Activated CD4-positive, alpha-beta T cell treated with anti-CD3 and anti-CD28 coated beads for 36 hours (primary cell): ENCODE results near the gene NLRX1. TPM values are rescaled to one million over a fixed set of nuclear protein-coding genes. Genes with fewer than 3 reads are reported as not detected.
A peak's percentile ranks its signal among the peaks of the same experiment; 100 is the strongest.
"Not testable (repeated sequence)": the region's sequence is repeated elsewhere in the genome, so short reads cannot be mapped to it uniquely, and the experiment has no call there.

Experiments
- ATAC-seq: fragments of 200-7000 bp; cut with Tn5 transposase; one replicate; pipeline ENCODE4 v1.10.0; 2021; ENCODE audit warnings: mild to moderate bottlenecking, moderate library complexity
- CTCF ChIA-PET: fragments of 350-600 bp; sonication (Branson Sonifier 250); formaldehyde crosslinking; loops from one replicate; lab custom pipeline; 2021; ENCODE audit warnings: antibody characterized with exemption; lab: Charles Lee
- POLR2A ChIA-PET: fragments of 350-600 bp; sonication (Branson Sonifier 250); formaldehyde crosslinking; loops from one replicate; lab custom pipeline; 2021; ENCODE audit warnings: antibody characterized with exemption, inconsistent platforms; lab: Charles Lee
- DNase-seq: peaks from one replicate; pipeline ENCODE4 v3.0.0-alpha.2; 2020
- H3K27ac Mint-ChIP-seq: one replicate; pipeline ENCODE4 v1.8.0; 2021; ENCODE audit warnings: mixed read lengths
- H3K27me3 Mint-ChIP-seq: one replicate; pipeline ENCODE4 v1.8.0; 2021; ENCODE audit warnings: mixed read lengths
- H3K36me3 Mint-ChIP-seq: one replicate; pipeline ENCODE4 v1.8.0; 2021; ENCODE audit warnings: low read depth, mixed read lengths
- H3K4me1 Mint-ChIP-seq: one replicate; pipeline ENCODE4 v1.8.0; 2021; ENCODE audit warnings: mixed read lengths
- H3K4me3 Mint-ChIP-seq: one replicate; pipeline ENCODE4 v1.8.0; 2021; ENCODE audit warnings: mild to moderate bottlenecking, moderate library complexity, mixed read lengths
- H3K9me3 Mint-ChIP-seq: one replicate; pipeline ENCODE4 v1.8.0; 2021; ENCODE audit warnings: low read depth, mixed read lengths
- intact Hi-C, 2 experiments: fragments of 100-400 bp; cut with DNase I in 1 of 2; cut with micrococcal nuclease in 1 of 2; formaldehyde crosslinking; loops; one replicate each; pipeline versions ENCODE4 v1.14.2 to v1.15.1; 2022 to 2024; cut with DNase I, micrococcal nuclease
- total RNA-seq, 2 experiments: library from RNA; stranded (reverse); gene quantifications; one replicate each; pipeline ENCODE4 v1.2.3, GENCODE V29; 2021

The NLRX1 gene
- total RNA-seq, 2 experiments from 2014 or later, result 18.2 to 25.0 TPM

DNA sequence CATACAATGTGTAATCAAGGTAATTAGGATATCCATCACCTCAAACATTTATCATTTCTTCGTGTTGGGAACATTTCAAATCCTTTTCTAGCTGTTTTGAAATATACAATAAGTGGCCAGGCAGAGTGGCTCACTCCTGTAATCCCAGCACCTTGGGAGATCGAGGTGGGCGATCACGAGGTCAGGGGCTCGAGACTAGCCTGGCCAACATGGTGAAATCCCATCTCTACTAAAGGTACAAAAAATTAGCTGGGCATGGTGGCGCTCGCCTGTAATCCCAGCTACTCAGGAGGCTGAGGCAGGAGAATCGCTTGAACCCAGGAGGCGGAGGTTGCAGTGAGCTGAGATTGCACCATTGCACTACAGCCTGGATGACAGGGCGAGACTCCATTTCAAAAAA is 29.2 kb upstream of the NLRX1 start:
- H3K36me3 Mint-ChIP-seq, ATAC-seq, DNase-seq, H3K27ac Mint-ChIP-seq, H3K9me3 Mint-ChIP-seq, intact Hi-C loops, H3K4me1 Mint-ChIP-seq, POLR2A ChIA-PET, H3K4me3 Mint-ChIP-seq: not testable (repeated sequence)
- peaks cover 15% of the 10 kb centered on the region for H3K27me3 Mint-ChIP-seq
- CTCF ChIA-PET, result interaction anchor here (1.0 kb wide), 1 partner anchor 9 kb away, joined by 3 read pairs; no protein-coding TSS in a partner anchor

DNA sequence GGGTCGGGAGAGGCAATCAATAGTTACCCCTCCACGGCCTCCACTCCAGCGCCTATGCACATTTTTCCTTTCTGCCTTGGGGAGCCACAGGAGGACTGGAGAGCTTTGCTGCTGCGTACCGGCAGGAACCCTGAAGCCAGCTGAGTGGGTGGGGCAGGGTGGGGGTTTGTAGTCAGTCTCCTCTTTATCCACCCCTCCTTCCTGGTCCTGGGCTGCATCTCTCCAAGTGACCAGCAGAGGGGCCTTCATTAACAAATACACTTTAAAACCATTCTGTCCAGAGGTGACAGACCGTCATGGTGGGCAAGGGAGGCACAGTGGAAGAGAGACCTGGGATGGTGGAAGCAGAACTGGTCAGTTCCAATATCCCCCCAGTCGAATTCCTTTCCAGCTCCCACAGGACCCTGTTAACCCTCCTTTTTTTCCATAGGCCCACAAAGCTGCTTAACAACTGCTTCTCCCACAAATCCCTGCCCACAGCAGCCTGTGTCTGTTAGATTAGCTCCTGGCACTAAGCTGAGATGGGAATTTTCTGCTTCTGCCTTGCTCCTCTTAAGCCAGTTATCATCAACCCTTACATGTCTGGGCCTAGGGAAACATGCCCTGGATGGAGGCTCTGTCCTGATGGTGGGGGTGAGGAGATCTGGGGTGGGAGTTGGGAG is 23.6 kb upstream of the NLRX1 start:
- Mint-ChIP-seq H3K27me3 (peaks cover 33% of the 10 kb centered on the region), H3K9me3 (no peaks in the 10 kb centered on the region), H3K36me3 (no peaks in the 10 kb centered on the region), H3K4me3 (no peak overlapping the region), H3K27ac (no peak overlapping the region), H3K4me1 (peaks cover 8% of the 10 kb centered on the region)
- DNase-seq, result peak; percentile 58
- POLR2A ChIA-PET, result no interaction called here
- CTCF ChIA-PET, result interaction anchor here (0.6 to 1.7 kb wide), 5 partner anchors 9 to 178 kb away, joined by 3 to 8 read pairs (median 5); no protein-coding TSS in a partner anchor
- ATAC-seq, result peak; percentile 35
- intact Hi-C loops, result loop anchor here in 1 of 2 experiments (2.0 kb wide), 1 partner anchor 52 kb away; no protein-coding TSS in a partner anchor

DNA sequence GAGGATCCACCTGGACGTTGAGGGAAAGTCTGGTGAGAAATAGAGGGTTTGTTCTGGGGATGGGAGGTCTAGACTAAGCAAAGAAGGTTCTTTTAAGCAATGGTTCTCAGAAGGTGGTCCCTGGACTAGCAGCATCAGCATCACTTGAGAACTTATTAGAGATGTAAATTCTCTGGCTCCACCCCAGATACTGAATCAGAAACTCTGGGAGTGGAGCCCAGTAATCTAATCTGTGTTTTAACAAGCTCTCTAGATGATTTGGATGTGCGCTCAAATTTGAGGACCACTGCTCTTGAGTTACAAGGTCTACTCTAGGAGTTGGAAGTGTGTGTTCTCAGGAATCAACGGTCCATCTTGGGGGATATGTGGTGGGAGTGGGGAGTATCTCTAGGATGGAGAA is 23.0 kb upstream of the NLRX1 start:
- H3K27me3 Mint-ChIP-seq, result peaks cover 38% of the 10 kb centered on the region
- DNase-seq (no peak), ATAC-seq (no peak)
- POLR2A ChIA-PET, result no interaction called here
- intact Hi-C loops, result loop anchor here in 1 of 2 experiments (2.0 kb wide), 1 partner anchor 51 kb away; no protein-coding TSS in a partner anchor
- H3K4me1 Mint-ChIP-seq, result peaks cover 8% of the 10 kb centered on the region
- no peak overlapping the region for H3K4me3 Mint-ChIP-seq
- H3K36me3 Mint-ChIP-seq, result no peaks in the 10 kb centered on the region
- no peaks in the 10 kb centered on the region for H3K9me3 Mint-ChIP-seq
- no peak overlapping the region for H3K27ac Mint-ChIP-seq
- CTCF ChIA-PET, result interaction anchor here (0.5 to 1.7 kb wide), 6 partner anchors 9 to 221 kb away, joined by 3 to 8 read pairs (median 4); no protein-coding TSS in a partner anchor

DNA sequence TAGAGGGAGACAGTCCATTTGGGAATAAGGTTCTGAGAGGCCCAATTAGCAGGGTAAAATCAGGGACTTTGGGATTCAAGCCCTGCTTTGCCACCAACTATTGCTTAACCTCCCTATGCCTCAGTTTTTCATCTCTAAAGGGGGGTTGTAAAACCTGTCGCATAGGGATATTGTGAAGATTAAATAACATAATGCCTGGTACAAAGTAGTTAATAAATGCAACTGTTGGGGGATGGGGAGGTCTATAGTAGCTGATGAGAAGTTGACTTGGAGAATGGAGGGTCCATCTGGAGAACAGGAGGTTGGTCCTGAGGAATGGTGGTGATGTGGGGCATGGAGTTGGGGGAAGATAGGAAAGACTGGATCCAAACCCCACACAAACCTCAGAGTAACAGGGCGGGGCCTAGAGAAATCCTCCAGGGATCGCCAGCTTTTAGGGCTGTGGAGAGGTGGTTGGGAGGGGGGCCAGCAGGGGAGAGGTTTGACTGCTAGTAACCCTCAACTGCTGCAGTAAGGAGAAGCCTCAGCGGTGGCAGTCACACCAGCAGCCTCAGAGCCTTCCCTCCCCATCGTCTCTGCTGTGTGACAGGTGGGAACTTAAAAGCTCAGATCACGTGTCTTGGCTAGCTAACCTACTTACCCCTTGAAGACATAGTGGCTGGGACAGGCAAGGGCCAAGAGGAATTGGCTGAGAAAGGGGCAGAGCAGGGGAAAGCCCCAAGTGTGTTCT is 20.8 kb upstream of the NLRX1 start:
- CTCF ChIA-PET, result interaction anchor here (0.6 to 1.1 kb wide), 3 partner anchors 9 to 281 kb away, joined by 3 to 4 read pairs (median 4); no protein-coding TSS in a partner anchor

DNA sequence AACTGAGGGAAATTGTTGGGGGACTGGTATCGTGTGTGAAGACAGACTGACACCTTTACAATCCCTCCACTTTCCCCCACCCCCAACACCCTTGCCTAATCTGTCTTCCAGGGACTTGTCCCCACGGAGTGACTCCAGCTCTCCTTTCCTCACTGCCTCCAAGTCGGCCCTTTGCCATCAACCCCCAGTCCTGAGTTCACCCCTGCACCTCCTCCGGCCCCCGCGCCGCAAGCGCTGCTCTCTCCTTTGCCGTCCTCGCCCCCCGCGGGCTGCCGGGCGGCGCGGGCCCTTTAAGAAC is 19.9 kb upstream of the NLRX1 start:
- Mint-ChIP-seq H3K9me3 (no peaks in the 10 kb centered on the region), H3K4me3 (peak overlapping the region; percentile 64), H3K27ac (no peak overlapping the region), H3K27me3 (peaks cover 36% of the 10 kb centered on the region), H3K4me1 (peaks cover 8% of the 10 kb centered on the region), H3K36me3 (no peaks in the 10 kb centered on the region)
- intact Hi-C loops, result loop anchor here in 1 of 2 experiments (1.0 kb wide), 1 partner anchor 27 kb away; the partner anchor contains the start of gene HINFP
- ATAC-seq (no peak), DNase-seq (no peak)
- CTCF ChIA-PET, result interaction anchor here (1.0 to 1.1 kb wide), 2 partner anchors 10 to 33 kb away, joined by 3 to 5 read pairs; no protein-coding TSS in a partner anchor
- POLR2A ChIA-PET, result interaction anchor here (0.6 kb wide), 1 partner anchor 48 kb away, joined by 3 read pairs; no protein-coding TSS in a partner anchor

More for the DNA sequence above, 20.8 kb upstream of the NLRX1 start:
- Mint-ChIP-seq H3K4me1 (peaks cover 8% of the 10 kb centered on the region), H3K9me3 (no peaks in the 10 kb centered on the region), H3K27me3 (peaks cover 41% of the 10 kb centered on the region), H3K36me3 (no peaks in the 10 kb centered on the region), H3K4me3 (peak overlapping the region; percentile 20), H3K27ac (no peak overlapping the region)
- peak; percentile 13 for ATAC-seq
- intact Hi-C loops, result no loop called here
- DNase-seq, result no peak
- POLR2A ChIA-PET, result no interaction called here

DNA sequence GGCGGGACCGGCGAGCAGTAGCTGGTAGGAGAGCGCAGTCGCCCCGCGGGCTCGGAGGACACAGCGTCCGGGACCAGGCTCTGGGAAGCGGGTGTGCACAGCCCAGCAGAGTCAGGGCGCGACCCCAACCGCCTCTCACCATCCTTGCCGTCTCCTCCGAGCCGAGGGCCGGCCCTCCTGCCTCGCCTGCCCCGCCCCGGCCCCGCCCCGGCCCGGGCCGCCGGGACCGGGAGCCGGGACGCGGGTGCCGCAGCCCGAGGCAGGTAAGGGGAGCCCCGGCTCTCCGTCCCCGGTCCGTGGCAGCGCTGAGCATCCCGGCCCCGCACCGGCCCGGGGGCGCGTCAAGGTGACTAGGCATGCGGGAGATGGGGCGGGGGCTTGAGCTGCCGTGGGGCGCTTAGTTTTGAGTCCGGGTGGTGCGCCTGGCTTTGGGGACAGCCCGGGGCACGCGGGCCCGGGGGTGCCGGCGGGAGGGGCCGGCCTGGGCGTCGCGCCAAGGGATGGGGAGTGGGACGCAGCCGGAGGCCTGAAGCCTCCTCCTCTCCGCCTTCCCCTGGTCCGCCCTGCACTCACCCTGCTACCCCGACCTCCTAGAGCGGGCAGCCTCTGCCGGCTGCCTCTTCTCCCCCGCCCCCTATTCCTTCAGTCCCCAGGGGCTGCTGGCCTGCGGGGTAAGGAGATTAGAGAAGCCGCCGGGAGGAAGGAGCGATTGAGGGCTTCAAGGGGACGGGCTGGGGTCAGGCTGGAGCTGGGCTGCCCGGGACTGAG is 19.3 kb upstream of the NLRX1 start, which contains the start of gene ABCG4:
Gene ABCG4 (plus strand): TSS at position 35 of the 768 bp plus-strand sequence. CDS start 914 bp downstream, outside the sequence.
- peaks cover 34% of the 10 kb centered on the region for H3K27me3 Mint-ChIP-seq
- peak within 1 kb of the TSS; percentile 64 for H3K4me3 Mint-ChIP-seq
- intact Hi-C loops, result loop anchor here in 1 of 2 experiments (1.0 kb wide), 1 partner anchor 28 kb away; the partner anchor contains the start of gene HINFP
- peak; percentile 45 for DNase-seq
- peaks cover 8% of the 10 kb centered on the region for H3K4me1 Mint-ChIP-seq
- ChIA-PET POLR2A (interaction anchor here (0.6 kb wide), 1 partner anchor 47 kb away, joined by 3 read pairs; no protein-coding TSS in a partner anchor), CTCF (interaction anchor here (0.6 to 1.1 kb wide), 2 partner anchors 34 to 792 kb away, joined by 4 to 5 read pairs; no protein-coding TSS in a partner anchor)
- H3K27ac Mint-ChIP-seq, result no peak within 1 kb of the TSS
- peak; percentile 51 for ATAC-seq
- no peaks in the 10 kb centered on the region for H3K36me3 Mint-ChIP-seq
- no peaks in the 10 kb centered on the region for H3K9me3 Mint-ChIP-seq

DNA sequence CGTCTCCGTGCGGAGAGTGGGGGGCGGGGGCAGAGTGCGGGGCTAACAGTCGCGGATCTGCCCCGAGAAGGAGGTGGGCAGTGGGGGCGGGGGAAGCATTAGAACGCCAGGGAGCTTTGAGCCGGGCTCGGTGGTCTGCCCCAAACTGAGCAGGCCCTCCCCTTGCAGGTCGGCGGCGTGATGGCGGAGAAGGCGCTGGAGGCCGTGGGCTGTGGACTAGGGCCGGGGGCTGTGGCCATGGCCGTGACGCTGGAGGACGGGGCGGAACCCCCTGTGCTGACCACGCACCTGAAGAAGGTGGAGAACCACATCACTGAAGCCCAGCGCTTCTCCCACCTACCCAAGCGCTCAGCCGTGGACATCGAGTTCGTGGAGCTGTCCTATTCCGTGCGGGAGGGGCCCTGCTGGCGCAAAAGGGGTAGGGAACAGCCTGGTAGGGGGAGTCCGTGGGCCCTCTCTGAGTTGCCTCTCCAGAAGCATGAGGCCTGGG is 18.7 kb upstream of the NLRX1 start:
- Mint-ChIP-seq H3K4me3 (no peak overlapping the region), H3K27me3 (peaks cover 34% of the 10 kb centered on the region), H3K4me1 (peaks cover 8% of the 10 kb centered on the region), H3K27ac (no peak overlapping the region), H3K9me3 (no peaks in the 10 kb centered on the region), H3K36me3 (no peaks in the 10 kb centered on the region)
- ATAC-seq (no peak), DNase-seq (no peak)
- intact Hi-C loops, result loop anchor here in 1 of 2 experiments (1.0 kb wide), 1 partner anchor 29 kb away; the partner anchor contains the start of gene HINFP
- ChIA-PET POLR2A (interaction anchor here (0.6 kb wide), 1 partner anchor 46 kb away, joined by 3 read pairs; no protein-coding TSS in a partner anchor), CTCF (interaction anchor here (0.6 to 1.1 kb wide), 2 partner anchors 178 to 792 kb away, joined by 3 to 4 read pairs; no protein-coding TSS in a partner anchor)

DNA sequence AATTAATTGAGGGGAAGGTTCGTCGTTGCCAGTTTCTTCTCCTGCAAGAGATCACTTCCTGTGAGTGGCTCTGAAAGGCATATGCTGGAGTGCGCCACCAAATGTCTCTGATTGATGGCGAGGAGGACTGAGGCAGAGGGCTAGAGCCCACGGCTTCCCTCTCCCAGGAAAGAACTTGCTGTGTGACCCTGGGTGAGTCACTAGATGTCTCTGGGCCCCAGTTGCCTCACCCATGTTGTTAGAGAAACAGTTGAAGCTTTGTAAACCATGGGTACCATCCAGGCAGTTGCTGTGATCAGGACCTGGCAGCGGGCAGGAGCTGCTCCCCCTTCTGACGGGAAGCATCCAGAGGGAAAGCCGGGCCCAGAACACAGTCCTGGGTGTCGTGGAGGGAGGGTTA is 16.5 kb upstream of the NLRX1 start:
- intact Hi-C loops, result no loop called here
- no peak for ATAC-seq

DNA sequence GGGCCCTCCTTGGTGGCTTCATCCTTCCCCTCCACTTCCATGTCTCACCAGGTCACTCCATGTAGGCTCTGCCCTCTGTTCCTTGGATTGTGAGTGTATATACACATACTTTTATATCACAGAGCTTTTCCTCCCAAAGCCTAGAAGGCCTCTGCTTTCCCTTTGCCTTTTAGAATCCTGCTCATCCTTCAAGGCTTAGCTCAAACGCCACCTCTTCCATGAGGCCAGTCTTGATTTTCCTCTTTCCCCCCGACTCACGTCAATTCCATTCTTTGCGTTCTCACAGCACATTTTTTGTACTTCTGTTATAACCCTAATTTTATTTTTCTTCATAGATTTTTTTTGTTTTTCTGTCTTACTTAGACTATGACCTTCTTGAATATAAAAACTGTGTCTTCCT is 15.9 kb upstream of the NLRX1 start:
- intact Hi-C loops, result no loop called here
- ATAC-seq, result no peak
- CTCF ChIA-PET, result interaction anchor here (0.6 to 2.3 kb wide), 8 partner anchors 14 to 463 kb away, joined by 3 to 8 read pairs (median 4); partner anchors contain the start of gene NLRX1

More for the DNA sequence above, 16.5 kb upstream of the NLRX1 start:
- H3K9me3 Mint-ChIP-seq, result no peaks in the 10 kb centered on the region
- H3K27ac Mint-ChIP-seq, result no peak overlapping the region
- CTCF ChIA-PET, result interaction anchor here (0.5 to 2.3 kb wide), 11 partner anchors 13 to 264 kb away, joined by 3 to 8 read pairs (median 4); partner anchors contain the start of gene NLRX1
- no peak for DNase-seq
- peaks cover 22% of the 10 kb centered on the region for H3K27me3 Mint-ChIP-seq
- no peak overlapping the region for H3K4me3 Mint-ChIP-seq
- H3K4me1 Mint-ChIP-seq, result peaks cover 8% of the 10 kb centered on the region
- no peaks in the 10 kb centered on the region for H3K36me3 Mint-ChIP-seq
- POLR2A ChIA-PET, result no interaction called here

DNA sequence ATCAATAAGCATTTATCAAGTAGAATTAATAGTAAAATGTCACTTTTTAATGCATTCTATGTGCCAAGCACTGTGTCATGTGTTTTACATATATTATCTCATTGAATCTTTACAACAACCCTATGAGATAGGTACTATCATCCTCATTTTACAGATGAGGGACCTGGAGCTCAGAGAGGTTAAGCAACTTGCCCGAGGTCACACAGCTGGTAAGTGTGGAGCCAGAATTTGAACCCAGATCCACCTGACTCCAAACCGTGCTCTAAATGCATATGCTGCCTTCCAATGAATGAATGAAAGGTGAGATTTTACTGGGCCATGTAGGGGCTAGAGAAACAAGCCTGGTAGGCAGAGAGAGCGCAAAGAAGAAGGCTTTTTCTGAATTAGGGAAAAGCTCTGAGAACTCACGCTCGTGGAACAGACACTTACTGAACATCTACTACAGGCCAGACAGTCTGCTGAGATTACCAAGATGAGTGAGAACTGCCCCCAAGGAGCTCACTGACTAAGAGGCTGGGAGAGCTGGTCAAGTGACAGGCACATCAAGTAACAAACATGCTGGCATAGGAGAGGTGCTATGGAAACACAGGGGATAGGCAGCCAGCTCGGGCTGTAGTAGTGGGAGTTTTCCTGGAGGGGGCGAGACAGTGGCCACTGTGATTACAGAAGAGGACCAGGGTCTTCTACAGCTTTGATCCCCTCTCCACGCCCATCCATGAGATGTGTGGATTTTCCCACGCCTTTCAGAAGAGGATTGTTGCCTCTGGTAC is 15.3 kb upstream of the NLRX1 start:
- Mint-ChIP-seq H3K9me3 (no peaks in the 10 kb centered on the region), H3K4me1 (peaks cover 5% of the 10 kb centered on the region), H3K36me3 (no peaks in the 10 kb centered on the region), H3K27ac (no peak overlapping the region), H3K4me3 (no peak overlapping the region), H3K27me3 (peaks cover 11% of the 10 kb centered on the region)
- ATAC-seq, result no peak
- intact Hi-C loops, result no loop called here
- CTCF ChIA-PET, result interaction anchor here (0.6 to 2.3 kb wide), 9 partner anchors 7 to 463 kb away, joined by 3 to 8 read pairs (median 5); partner anchors contain the start of gene NLRX1
- no peak for DNase-seq
- POLR2A ChIA-PET, result no interaction called here

More for the DNA sequence above, 15.9 kb upstream of the NLRX1 start:
- Mint-ChIP-seq H3K27me3 (peaks cover 17% of the 10 kb centered on the region), H3K9me3 (no peaks in the 10 kb centered on the region), H3K4me3 (no peak overlapping the region), H3K27ac (no peak overlapping the region), H3K36me3 (no peaks in the 10 kb centered on the region), H3K4me1 (peaks cover 8% of the 10 kb centered on the region)
- DNase-seq, result no peak
- POLR2A ChIA-PET, result no interaction called here
